ENCODE data around the gene AFP. TPM values are rescaled to one million over a fixed set of nuclear protein-coding genes. Genes with fewer than 3 reads are reported as not detected.

AFP gene
- total and polyA plus RNA-seq, 2 of the 13 experiments (the other 11 are each of a cell fraction or from before 2014, with no cell fraction given), result 9,434 to 13,105 TPM

DNA sequence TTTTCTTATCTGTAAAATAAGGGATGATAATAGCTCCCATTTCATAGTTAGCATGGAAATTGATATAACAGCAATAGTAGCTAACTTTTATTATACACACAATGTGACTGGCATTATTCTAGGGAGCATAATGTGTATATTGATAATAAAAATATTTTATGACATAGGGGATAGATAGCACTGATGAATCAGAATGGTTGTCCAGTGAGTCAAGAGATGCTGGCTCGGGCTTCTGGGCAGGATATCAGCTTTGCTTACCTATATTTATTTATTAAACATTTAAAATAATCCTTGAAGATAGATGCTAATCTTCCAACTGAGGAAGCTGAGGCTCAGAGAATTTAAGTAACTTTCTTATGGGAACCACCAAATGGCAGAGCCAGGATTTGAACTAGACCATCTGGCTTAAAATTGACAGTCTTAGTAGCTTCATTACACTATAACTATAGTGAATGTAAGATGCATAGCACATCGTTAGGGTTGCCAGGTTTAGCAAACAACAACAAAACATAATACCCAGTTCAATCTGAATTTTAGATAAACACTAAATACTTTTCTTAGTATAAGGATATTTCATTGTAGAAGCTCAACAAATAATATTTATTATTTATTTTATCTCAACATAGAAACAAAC is 2.7 kb downstream of the AFP start (continued):
- TF ChIP-seq RBFOX2 (IDR thresholded peaks at IDR 0.05; ENCODE audit: low read depth, low read length) (peak; percentile 58), POLR2A (IDR thresholded peaks at IDR 0.05; ENCODE audit: insufficient read depth in 1 of 2, low read depth in 2 of 2, low read length in 2 of 2) (peak in 1 of 2 experiments; percentile 55; a peak in 2 of 4 replicates), ZFAT (CRISPR knock-in tag; conservative IDR thresholded peaks at IDR 0.05) (0 out of 2 replicates have a peak, but pooled peaks have one; percentile 25), MBD4 (IDR thresholded peaks at IDR 0.05; ENCODE audit: borderline replicate concordance, low read length) (0 out of 2 replicates have a peak, but pooled peaks have one; percentile 1), SNAPC2 (CRISPR knock-in tag; IDR thresholded peaks at IDR 0.05) (no peak), ZNF570 (CRISPR knock-in tag; IDR thresholded peaks at IDR 0.05; ENCODE audit: borderline replicate concordance) (no peak), HMG20B (CRISPR knock-in tag; conservative IDR thresholded peaks at IDR 0.05) (no peak), AGO1 (IDR thresholded peaks at IDR 0.05; ENCODE audit: low read depth, low read length, poor library complexity, severe bottlenecking) (no peak), ZSCAN31 (CRISPR knock-in tag; IDR thresholded peaks at IDR 0.05; ENCODE audit: low read depth) (no peak), MEF2D (CRISPR knock-in tag; IDR thresholded peaks at IDR 0.05) (no peak), ZNF343 (CRISPR knock-in tag; IDR thresholded peaks at IDR 0.05) (no peak), NR2C2 (CRISPR knock-in tag; IDR thresholded peaks at IDR 0.05; ENCODE audit: borderline replicate concordance) (no peak)
- TF ChIP-seq, protein P1, sequence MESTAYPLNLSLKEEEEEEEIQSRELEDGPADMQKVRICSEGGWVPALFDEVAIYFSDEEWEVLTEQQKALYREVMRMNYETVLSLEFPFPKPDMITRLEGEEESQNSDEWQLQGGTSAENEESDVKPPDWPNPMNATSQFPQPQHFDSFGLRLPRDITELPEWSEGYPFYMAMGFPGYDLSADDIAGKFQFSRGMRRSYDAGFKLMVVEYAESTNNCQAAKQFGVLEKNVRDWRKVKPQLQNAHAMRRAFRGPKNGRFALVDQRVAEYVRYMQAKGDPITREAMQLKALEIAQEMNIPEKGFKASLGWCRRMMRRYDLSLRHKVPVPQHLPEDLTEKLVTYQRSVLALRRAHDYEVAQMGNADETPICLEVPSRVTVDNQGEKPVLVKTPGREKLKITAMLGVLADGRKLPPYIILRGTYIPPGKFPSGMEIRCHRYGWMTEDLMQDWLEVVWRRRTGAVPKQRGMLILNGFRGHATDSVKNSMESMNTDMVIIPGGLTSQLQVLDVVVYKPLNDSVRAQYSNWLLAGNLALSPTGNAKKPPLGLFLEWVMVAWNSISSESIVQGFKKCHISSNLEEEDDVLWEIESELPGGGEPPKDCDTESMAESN (CRISPR knock-in tag; conservative IDR thresholded peaks at IDR 0.05), result no peak
- TF ChIP-seq, protein P2, sequence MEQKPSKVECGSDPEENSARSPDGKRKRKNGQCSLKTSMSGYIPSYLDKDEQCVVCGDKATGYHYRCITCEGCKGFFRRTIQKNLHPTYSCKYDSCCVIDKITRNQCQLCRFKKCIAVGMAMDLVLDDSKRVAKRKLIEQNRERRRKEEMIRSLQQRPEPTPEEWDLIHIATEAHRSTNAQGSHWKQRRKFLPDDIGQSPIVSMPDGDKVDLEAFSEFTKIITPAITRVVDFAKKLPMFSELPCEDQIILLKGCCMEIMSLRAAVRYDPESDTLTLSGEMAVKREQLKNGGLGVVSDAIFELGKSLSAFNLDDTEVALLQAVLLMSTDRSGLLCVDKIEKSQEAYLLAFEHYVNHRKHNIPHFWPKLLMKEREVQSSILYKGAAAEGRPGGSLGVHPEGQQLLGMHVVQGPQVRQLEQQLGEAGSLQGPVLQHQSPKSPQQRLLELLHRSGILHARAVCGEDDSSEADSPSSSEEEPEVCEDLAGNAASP (CRISPR knock-in tag; IDR thresholded peaks at IDR 0.05; ENCODE audit: borderline replicate concordance), result no peak
- TF ChIP-seq, protein P3, sequence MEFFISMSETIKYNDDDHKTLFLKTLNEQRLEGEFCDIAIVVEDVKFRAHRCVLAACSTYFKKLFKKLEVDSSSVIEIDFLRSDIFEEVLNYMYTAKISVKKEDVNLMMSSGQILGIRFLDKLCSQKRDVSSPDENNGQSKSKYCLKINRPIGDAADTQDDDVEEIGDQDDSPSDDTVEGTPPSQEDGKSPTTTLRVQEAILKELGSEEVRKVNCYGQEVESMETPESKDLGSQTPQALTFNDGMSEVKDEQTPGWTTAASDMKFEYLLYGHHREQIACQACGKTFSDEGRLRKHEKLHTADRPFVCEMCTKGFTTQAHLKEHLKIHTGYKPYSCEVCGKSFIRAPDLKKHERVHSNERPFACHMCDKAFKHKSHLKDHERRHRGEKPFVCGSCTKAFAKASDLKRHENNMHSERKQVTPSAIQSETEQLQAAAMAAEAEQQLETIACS (CRISPR knock-in tag; IDR thresholded peaks at IDR 0.05), result no peak
